Measurements from ENCODE around the gene PAN2. TPM values are rescaled to one million over a fixed set of nuclear protein-coding genes. Genes with fewer than 3 reads are reported as not detected.

Gene PAN2
- total RNA-seq, 1 experiment from 2014 or later = 75.0 TPM

GRCh38 chr12:56351325-56351724 lies 17.5 kb upstream of the PAN2 start:
- no peak overlapping the region for H3K27ac ChIP-seq (ENCODE audit: low read depth, low read length)
- CTCF ChIA-PET = no interaction called here
- DNase-seq (ENCODE audit: low read depth, low spot score) = no peak

GRCh38 chr12:56350662-56351061 lies 16.9 kb upstream of the PAN2 start:
- H3K9me2 ChIP-seq (ENCODE audit: insufficient read depth) = no peaks in the 10 kb centered on the region
- DNase-seq (ENCODE audit: low read depth, low spot score) (no peak), ATAC-seq (no peak)
- H4K20me1 ChIP-seq (ENCODE audit: insufficient read depth) = no peaks in the 10 kb centered on the region
- no peaks in the 10 kb centered on the region for H3K4me1 ChIP-seq (ENCODE audit: control insufficient read depth in 1 of 2, insufficient read depth in 2 of 2, low read length in 2 of 2)
- no peak overlapping the region for H3K4me2 ChIP-seq (ENCODE audit: low read length)
- intact Hi-C loops (cut with micrococcal nuclease) = loop anchor here (1.0 kb wide), 1 partner anchor 13 kb away; no protein-coding TSS in a partner anchor
- no peak overlapping the region for H3K27ac ChIP-seq (ENCODE audit: low read depth, low read length)
- no TSS peak for BruUV-seq (replicated peaks)
- peaks cover 25 to 33% of the 10 kb centered on the region in 2 experiments; a peak in 3 of 4 replicates for H3K36me3 ChIP-seq (ENCODE audit: control insufficient read depth in 1 of 2, insufficient read depth in 2 of 2, low read length in 2 of 2)
- no peaks in the 10 kb centered on the region for H3K27me3 ChIP-seq (ENCODE audit: insufficient read depth, low read length)
- H3K4me3 ChIP-seq (replicated peaks in 1 of 2; ENCODE audit: low read depth in 1 of 2, low read length in 2 of 2) = no peak overlapping the region
- H3K9me3 ChIP-seq (ENCODE audit: control insufficient read depth in 1 of 2, insufficient read depth in 1 of 2, low read depth in 1 of 2, low read length in 2 of 2) = no peaks in the 10 kb centered on the region
- ChIA-PET POLR2A (interaction anchor here (2.9 kb wide), 1 partner anchor 9 kb away, joined by 8 read pairs; the partner anchor contains the start of gene STAT2), CTCF (no interaction called here), RAD21 (ENCODE audit: low non-redundant PET in 1 of 2, low total read pairs in 2 of 2, uncharacterized antibody in 2 of 2, unreplicated experiment in 2 of 2) (no interaction called here)
- no peak overlapping the region for H3K9ac ChIP-seq (ENCODE audit: low read length)
- no peaks in the 10 kb centered on the region for H3K79me2 ChIP-seq (ENCODE audit: insufficient read depth, low read length)
- no peak overlapping the region for H2AFZ ChIP-seq (ENCODE audit: low read depth, low read length, poor library complexity, severe bottlenecking)
- TF ChIP-seq EZH2 (IDR thresholded peaks at IDR 0.05) = no peak
- TF ChIP-seq ZNF274 (IDR thresholded peaks at IDR 0.05; ENCODE audit: low read depth, low read length) = no peak
- TF ChIP-seq REST (IDR thresholded peaks at IDR 0.05; ENCODE audit: low read depth) = no peak
- no peak for TF ChIP-seq ZFX (IDR thresholded peaks at IDR 0.05)
- TF ChIP-seq POLR2A (IDR thresholded peaks at IDR 0.05; ENCODE audit: borderline replicate concordance, extremely low read depth, insufficient read depth, insufficient read length) = no peak
- no peak for TF ChIP-seq CTCF (IDR thresholded peaks at IDR 0.05 in 2 of 3, conservative IDR thresholded peaks at IDR 0.05 in 1 of 3; ENCODE audit: borderline replicate concordance in 1 of 3, insufficient read depth in 1 of 3, low read depth in 2 of 3, low read length in 2 of 3)
- no peak for TF ChIP-seq EZH2phosphoT487 (IDR thresholded peaks at IDR 0.05; ENCODE audit: borderline replicate concordance)

More at GRCh38 chr12:56351325-56351724, 17.5 kb upstream of the PAN2 start:
- Histone ChIP-seq H3K36me3 (ENCODE audit: control insufficient read depth in 1 of 2, insufficient read depth in 2 of 2, low read length in 2 of 2) (peaks cover 20 to 37% of the 10 kb centered on the region in 2 experiments; a peak in 3 of 4 replicates), H3K9ac (ENCODE audit: low read length) (no peak overlapping the region), H4K20me1 (ENCODE audit: insufficient read depth) (no peaks in the 10 kb centered on the region), H3K4me1 (ENCODE audit: control insufficient read depth in 1 of 2, insufficient read depth in 2 of 2, low read length in 2 of 2) (no peaks in the 10 kb centered on the region), H3K9me2 (ENCODE audit: insufficient read depth) (no peaks in the 10 kb centered on the region), H3K79me2 (ENCODE audit: insufficient read depth, low read length) (no peaks in the 10 kb centered on the region), H2AFZ (ENCODE audit: low read depth, low read length, poor library complexity, severe bottlenecking) (no peak overlapping the region), H3K9me3 (ENCODE audit: control insufficient read depth in 1 of 2, insufficient read depth in 1 of 2, low read depth in 1 of 2, low read length in 2 of 2) (no peaks in the 10 kb centered on the region), H3K27me3 (ENCODE audit: insufficient read depth, low read length) (no peaks in the 10 kb centered on the region), H3K4me3 (replicated peaks in 1 of 2; ENCODE audit: low read depth in 1 of 2, low read length in 2 of 2) (no peak overlapping the region), H3K4me2 (ENCODE audit: low read length) (no peak overlapping the region)
- BruUV-seq (replicated peaks) = no TSS peak
- POLR2A ChIA-PET = interaction anchor here (1.0 kb wide), 1 partner anchor 9 kb away, joined by 4 read pairs; the partner anchor contains the start of gene STAT2
- intact Hi-C loops (cut with micrococcal nuclease) = loop anchor here (1.0 kb wide), 1 partner anchor 14 kb away; no protein-coding TSS in a partner anchor
- ATAC-seq = no peak
- TF ChIP-seq SP1 (IDR thresholded peaks at IDR 0.05; ENCODE audit: low read depth) (no peak), ZBTB33 (IDR thresholded peaks at IDR 0.05; ENCODE audit: extremely low read depth, insufficient replicate concordance, low read length) (no peak), TCF7L2 (IDR thresholded peaks at IDR 0.05; ENCODE audit: borderline replicate concordance, extremely low read depth, insufficient read depth, insufficient read length) (no peak)
- RAD21 ChIA-PET (ENCODE audit: low non-redundant PET in 1 of 2, low total read pairs in 2 of 2, uncharacterized antibody in 2 of 2, unreplicated experiment in 2 of 2) = no interaction called here
